ENCODE data around the gene ING5.

The ING5 gene

GRCh38 chr2:241763551-241764274 is 61.9 kb downstream of the ING5 start:
- no peak for DNase-seq

DNA sequence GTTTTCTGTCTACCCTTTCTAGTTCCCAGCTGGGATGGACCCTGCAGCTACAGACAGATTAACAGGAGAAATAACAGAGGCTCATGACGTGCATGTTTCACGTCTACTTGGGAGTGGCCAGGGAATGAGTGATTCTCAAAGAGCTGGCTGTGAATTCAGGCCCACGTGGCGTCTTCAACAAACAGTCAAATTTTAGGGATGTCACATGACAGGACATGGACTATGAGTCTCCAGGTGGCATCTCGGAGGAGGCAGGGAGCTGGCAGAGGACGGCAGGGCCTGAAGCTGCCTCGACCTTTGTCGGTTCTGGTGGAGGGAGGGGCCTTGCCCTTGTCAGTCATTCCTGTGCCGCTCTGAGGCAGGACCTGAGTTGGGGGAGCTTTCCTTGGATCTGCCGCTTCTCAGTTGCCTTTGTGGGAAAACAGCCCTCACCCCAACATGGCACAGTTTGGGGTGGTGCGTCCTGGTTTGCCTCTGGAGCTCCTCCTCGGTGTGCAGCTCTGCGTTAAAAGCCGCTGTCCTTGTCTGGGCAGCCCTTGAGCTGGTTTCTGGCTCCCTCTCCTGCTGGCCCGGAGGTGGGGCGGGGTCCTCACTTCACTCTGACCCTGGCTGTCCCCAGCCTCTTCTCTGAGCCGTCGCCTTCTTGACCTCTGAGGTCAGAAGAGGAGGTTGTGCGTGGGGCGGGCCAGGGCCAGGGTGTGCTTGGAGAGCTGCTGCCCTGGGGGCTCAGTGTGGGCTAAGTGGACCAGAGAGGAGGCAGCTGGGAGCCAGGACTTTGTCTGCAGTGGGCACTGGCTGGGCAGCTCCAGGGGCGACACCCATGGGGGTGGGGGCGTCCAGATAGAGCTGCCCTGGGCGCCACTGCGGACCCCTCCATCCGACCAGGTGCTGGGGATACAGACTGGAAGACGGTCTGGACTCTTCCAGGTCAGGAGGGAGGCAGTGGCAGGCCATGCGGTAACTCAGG is 62.7 kb downstream of the ING5 start:
- DNase-seq, result no peak

- DNase-seq, result no peak
Measured at GRCh38 chr2:241767464-241768250, 65.8 kb downstream of the ING5 start.

DNA sequence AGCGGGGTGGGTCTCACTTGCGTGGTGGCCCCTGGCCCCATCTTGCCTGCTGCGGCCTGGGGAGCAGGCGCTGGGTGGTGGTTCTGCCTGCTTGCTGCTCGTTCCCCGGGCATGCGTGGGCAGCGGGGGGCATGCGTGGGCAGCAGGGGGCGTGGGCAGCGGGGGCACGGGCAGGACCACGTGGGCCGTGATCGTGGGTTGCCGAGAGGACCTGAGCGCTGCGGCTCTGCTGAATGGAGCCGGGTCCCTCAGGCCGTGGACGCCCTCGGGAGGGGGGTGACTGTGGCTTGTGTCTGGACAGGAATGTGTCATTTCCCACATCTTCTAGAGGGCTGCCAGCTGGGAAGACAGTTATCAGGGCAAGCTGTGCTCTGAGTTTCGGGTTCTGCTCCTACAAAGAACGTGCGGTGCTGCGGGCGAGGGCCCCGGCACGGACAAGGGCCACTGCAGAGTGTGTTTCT is 66.4 kb downstream of the ING5 start:
- DNase-seq, result no peak

DNA sequence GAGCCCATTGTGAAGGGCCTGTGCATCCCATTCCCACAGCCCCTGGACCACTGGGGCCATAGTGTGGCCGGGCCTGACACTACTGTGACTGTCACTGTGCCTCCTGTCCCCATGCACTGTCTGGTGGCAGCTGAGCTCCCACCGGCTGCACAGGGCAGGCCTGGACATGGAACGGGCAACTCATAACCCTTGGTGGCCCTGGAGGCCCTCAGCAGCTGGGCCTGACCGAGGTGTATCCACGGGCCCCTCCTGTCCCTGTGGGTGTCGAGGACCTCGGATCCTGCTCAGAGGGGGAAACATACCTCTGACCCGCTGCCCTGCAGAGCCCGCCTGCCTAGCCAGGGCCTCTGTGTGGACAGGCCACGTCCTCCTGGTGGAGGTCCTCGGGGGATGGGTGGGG is 67.0 kb downstream of the ING5 start:
- DNase-seq, result no peak

DNA sequence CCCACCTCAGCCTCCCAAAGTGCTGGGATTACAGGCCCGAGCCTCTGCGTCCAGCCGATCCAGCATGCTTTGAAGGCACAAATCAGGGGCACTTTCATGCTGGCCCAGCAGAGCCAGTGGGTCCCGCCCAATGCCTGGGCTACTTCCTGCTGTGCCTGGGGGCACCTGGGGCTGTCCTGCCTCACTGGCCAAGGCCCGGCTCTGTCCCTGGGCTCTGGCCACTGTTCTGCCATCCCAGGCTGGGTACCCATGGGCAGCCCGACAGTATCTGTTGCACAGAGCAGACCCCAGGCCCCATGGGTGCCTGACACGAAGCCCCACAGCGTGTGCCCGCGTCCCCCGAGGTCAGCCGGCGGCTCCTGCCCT is 68.0 kb downstream of the ING5 start:
- DNase-seq, result no peak

DNA sequence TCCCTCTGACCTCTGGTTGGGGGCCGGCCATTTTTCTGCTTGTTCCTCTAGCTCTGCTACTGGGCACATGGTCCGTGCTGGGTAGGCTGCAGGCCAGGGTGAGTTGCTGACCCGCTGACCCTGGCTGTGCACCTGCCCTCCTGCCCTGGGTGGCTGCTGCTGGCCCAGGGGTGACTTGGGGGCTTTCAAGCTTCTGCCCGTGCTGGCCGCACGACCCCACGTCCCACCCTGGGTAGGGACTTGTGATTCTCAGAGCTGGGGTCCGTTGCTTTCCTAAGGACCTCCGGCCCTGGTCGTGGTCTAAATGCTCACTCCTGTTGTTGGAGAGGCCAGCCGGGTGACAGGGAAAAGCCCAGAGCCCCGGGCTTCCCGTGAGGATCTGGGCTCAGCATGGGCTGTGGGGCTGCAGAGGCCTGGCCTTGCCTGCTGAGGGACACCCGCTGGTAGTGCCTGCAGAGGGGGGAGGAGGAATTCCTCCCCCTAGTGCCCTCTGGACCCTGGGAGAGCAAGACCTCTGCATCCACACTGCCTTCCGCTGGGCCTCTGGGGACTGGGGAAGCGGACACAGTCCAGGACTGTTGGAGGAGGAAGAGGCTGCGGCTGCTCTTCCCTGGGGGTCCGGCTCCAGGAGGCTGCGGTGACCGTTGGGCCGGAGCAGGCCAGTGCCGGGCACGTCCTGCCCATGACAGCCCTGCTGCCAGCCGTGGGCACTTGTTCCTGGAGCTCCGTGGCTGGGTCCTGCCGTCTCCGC is 68.5 kb downstream of the ING5 start:
- DNase-seq, result no peak

DNA sequence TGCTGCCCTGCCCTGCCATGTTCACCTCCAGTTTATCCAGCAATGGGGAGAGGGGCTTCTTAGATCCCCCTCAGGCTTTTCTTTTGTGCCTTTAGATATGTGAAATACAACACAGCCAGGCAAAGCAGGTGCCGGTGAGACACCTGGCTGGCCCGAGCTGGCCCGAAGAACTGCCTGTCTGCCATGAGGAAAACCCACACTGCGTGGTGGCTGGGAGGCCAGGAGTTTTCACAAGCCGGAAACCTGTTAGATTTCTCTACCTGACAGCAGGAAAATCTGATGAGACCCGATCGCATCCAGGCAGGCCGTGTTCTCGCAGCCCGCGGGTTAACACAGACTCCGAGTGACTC is 69.1 kb downstream of the ING5 start:
- no peak for DNase-seq

- DNase-seq, result no peak
Measured at GRCh38 chr2:241771286-241772062, 69.6 kb downstream of the ING5 start.

- DNase-seq, result no peak
Measured at GRCh38 chr2:241772063-241772499, 70.2 kb downstream of the ING5 start.

- DNase-seq, result peak; percentile 31
Measured at GRCh38 chr2:241773511-241774418, 71.9 kb downstream of the ING5 start.

GRCh38 chr2:241774419-241775222 is 72.8 kb downstream of the ING5 start:
- DNase-seq, result no peak

- DNase-seq, result no peak
Measured at GRCh38 chr2:241775223-241776177, 73.7 kb downstream of the ING5 start.

GRCh38 chr2:241776336-241777169 is 74.7 kb downstream of the ING5 start, which contains the start of gene GAL3ST2:
Gene GAL3ST2, plus strand, starts transcription at chr2:241776822. Its CDS starts 134 bp downstream, at chr2:241776956.
- no peak for DNase-seq

GRCh38 chr2:241777170-241777685 is 75.4 kb downstream of the ING5 start:
- DNase-seq, result no peak

DNA sequence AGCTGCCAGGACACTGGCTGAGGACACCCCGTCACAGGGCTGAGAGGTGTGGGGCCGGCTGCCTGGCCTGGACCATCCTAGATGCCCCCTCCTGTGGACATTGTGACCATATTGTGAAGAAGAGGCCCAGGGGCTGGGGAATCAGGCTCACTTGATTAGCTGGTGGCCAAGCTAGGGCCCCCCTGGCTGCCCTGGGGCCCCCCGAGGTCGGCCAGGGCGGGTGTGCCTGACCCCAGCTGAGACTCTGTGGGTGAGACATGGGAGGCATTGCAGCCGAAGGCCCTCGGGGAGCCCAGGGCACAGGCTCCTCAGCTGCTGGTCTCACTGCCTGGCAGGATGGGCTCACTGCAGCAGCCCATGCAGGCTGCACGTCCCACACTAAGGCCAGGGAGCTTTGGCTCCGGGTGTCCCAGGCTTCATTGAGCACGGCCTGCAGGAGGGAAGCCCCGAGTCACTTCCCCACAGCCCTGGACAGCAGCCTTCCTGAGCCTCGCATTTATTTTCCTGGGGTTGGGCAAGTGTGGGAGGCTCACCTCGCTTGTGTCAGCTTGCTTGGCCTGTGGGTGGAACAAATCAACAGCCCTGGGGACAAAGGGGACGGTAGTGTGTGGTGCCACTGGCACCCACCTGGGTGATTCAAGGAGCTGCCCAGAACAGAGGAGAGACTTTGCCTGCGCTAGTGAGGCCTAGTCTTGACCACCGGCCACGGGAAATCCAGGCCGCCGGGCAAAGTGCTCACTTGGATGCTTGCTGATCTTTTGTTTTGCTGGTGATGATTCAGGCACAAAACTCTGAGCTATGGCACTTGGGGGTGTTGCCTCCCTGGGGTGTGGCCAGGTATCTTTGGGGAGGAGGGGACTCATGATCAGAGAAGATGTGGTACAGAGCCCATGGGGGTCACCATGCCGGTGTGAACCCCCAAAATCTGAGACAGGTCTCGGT is 76.1 kb downstream of the ING5 start:
- DNase-seq, result no peak

Data from NCI-H1436 treated with DMSO at 0.1 percent for 48 hours (cell line).